GM18951 (cell line): ENCODE measurements around the gene ILF2.
"Not testable (repeated sequence)": the region's sequence is repeated elsewhere in the genome, so short reads cannot be mapped to it uniquely, and the experiment has no call there.

ENCODE experiments used
- POLR2A ChIP-seq: IDR thresholded peaks from 4 replicates; pipeline ENCODE4 v1.6.1; 2011; ENCODE audit warnings: mild to moderate bottlenecking; ENCODE audit not compliant: insufficient read length, insufficient read depth; ENCODE audit errors: extremely low read depth
- in situ Hi-C: fragments of 300-500 bp; cut with MboI; formaldehyde crosslinking; loops from one replicate; pipeline ENCODE4 v1.12.0; 2022; ENCODE audit warnings: low sequenced_read_pairs, mixed read lengths, inconsistent platforms; ENCODE audit not compliant: unreplicated experiment

ILF2 gene

GRCh38 chr1:153670257-153670858 lies 435 bp downstream of the ILF2 start:
- in situ Hi-C loops: loop anchor here (10.0 kb wide), 1 partner anchor 314 kb away; the partner anchor contains the start of gene RAB13
- no peak for TF ChIP-seq POLR2A

DNA sequence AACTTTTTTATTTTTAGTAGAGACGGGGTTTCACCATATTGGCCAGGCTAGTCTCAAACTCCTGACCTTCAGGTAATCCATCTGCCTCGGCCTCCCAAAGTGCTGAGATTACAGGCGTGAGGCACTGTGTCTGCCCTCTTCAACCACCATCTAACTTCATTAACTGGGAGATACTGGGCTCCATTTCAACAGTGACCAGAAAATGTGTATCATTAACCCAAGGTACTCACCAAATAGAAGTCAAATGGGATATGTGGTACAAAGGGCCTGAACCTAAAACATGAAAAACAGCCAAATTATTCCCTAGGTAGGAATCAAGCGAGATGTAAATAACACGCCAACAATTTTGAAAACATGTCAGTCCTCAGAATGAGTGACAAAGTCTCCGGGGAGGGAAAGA lies 1.2 kb downstream of the ILF2 start:
- in situ Hi-C loops: loop anchor here (10.0 kb wide), 1 partner anchor 315 kb away; the partner anchor contains the start of gene RAB13

DNA sequence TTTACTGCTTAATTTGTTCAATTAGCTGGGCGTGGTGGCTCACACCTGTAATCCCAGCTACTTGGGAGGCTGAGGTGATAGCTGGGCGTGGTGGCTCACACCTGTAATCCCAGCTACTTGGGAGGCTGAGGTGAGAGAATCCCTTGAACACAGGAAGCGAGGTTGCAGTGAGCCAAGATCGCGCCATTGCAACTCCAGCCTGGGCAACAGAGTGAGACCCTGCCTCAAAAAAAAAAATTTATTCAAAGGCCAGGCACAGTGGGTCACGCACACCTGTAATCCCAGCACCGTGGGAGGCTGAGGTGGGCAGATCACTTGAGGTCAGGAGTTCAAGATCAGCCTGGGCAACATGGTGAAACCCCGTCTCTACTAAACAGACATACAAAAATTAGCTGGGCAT lies 2.1 kb downstream of the ILF2 start:
- in situ Hi-C loops: not testable (repeated sequence)

More for the DNA sequence above, 1.2 kb downstream of the ILF2 start:
- no peak for TF ChIP-seq POLR2A

DNA sequence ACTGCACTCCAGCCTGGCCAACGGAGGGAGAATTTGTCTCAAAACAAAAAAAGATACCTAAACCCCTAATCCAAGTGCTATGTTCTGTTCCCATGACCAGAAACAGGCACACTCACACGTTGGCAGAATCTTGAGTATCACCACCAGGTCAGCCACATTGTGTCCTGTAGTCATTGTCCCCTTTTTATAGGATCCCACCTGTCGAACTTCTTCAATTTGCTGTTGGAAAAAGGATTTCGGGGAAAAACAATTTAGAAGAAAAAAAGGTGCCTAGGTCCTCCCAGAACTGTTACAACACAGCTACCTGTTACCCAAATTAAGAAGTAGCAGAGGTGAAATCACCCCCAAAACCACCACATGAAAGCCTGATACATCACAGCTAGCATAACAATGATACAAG lies 3.4 kb downstream of the ILF2 start:
- TF ChIP-seq POLR2A: no peak
- in situ Hi-C loops: no loop called here

DNA sequence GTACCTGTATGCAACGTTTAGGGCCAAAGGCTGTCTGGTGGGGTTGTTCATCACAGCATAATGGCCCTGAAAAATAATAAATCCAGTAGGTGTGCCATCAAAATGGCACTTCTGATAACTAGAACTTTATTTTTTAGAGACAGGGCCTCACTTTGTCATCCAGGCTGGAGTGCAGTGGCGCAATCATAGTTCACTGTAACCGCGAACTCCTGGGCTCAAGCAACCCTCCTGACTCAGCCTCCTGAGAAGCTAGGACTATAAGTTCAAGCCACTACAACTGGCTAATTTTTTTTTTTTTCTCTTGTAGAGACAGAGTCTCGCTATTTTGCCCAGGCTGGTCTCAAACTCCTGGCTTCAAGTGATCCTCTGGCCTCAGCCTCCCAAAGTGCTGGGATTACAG lies 7.6 kb downstream of the ILF2 start:
- TF ChIP-seq POLR2A: no peak
- in situ Hi-C loops: no loop called here

DNA sequence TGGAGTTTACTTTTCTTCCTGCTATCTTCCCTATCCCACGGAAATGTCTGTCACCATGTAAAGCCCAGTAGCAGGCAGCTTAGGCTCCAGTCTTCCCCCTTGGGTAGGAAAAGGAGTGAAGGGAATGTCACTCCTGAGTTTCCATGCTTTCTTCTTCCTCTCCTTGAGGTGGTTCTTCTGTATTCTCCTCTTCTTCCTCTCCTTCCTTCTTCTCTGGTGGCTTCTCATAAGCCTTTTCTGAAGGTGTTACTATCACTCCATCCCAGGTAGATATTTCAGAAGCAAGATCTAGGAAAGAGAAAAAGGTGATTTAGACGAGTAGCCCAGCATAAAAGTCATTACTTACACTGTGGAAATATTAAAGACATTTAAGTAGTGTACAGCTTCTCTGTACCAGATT lies 8.5 kb downstream of the ILF2 start:
- no peak for TF ChIP-seq POLR2A
- in situ Hi-C loops: no loop called here

GRCh38 chr1:153661111-153661708 lies 9.6 kb downstream of the ILF2 start:
- in situ Hi-C loops: no loop called here
- no peak for TF ChIP-seq POLR2A

DNA sequence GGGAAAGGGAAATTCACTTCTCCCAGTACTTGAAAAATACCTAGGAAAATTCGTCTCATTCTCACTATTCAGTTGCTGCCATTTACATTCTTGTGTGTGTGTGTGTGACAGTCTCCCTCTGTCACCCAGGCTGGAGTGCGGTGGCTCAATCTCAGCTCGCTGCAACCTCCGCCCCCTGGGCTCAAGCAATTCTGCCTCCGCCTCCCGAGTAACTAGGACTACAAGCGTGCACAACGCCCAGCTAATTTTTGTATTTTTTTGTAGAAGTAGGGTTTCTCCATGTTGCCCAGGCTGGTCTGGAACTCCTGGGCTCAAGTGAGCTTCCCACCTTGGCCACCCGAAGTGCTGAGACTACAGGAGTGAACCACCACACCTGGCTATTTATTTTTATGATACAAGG lies 11.1 kb downstream of the ILF2 start:
- TF ChIP-seq POLR2A: no peak
- in situ Hi-C loops: no loop called here

DNA sequence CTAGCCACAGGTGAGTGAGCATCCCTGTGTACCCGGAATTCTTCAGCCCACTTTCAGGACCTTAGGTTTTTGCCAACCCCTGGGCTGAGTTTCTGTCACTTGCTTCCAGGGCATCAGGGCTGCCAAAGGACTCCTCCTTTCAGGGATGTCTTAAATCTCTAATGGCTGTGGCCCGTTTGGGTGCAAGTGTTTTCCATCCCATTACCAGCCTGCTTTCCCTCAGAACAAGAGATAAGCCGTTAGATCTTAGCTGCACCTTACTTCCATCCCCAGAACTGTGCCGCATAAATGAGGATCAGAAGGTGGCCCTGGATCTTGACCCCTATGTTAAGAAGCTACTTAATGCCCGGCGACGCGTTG lies 11.6 kb downstream of the ILF2 start:
- in situ Hi-C loops: no loop called here
- no peak for TF ChIP-seq POLR2A

DNA sequence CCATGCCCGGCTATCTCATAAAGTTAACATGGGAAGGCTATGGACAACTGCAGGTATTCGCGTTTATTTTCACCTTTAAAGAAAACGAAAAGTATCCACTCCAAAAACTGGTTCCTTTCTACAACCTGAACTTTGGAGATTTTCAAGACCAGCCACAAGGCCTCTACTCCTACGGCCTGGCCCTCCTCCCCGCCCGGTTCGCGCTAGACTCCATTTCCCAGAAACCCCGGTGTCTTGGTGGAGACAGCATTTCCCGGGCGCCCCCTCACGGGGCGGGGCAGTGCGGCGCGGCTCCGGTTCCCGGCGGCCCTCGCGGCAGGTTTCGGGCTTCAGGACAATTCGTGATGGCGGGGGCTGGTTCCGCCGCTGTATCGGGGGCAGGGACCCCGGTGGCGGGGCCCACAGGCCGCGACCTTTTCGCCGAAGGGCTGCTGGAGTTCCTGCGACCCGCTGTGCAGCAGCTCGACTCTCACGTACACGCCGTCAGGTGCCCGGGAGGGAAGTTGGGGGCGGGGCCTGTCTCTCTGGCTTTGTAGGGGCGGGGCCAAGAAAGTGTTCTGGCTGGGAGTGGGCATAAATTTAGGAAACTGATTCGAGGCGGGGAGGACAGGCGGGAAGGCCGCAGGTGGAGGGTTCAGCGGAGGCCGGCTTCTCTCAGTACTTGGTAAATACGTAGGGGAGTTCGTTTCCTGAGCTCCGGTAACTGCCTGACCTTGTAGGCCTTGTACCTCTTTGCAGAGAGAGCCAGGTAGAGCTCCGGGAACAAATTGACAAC lies 12.2 kb downstream of the ILF2 start, which contains the start of gene SNAPIN:
SNAPIN (plus strand) TSS at position 304 of the 775 bp plus-strand sequence; CDS start at position 345, 41 bp downstream.
- in situ Hi-C loops: no loop called here
- TF ChIP-seq POLR2A: peak; percentile 91

- in situ Hi-C loops: no loop called here
- no peak for TF ChIP-seq POLR2A
Measured at GRCh38 chr1:153655333-153655732, 15.5 kb downstream of the ILF2 start.

GRCh38 chr1:153652805-153653500 lies 17.8 kb downstream of the ILF2 start:
- in situ Hi-C loops: no loop called here
- no peak for TF ChIP-seq POLR2A

- no peak for TF ChIP-seq POLR2A
- in situ Hi-C loops: no loop called here
Measured at GRCh38 chr1:153651771-153652170, 19.0 kb downstream of the ILF2 start.

GRCh38 chr1:153649863-153650235 lies 20.9 kb downstream of the ILF2 start:
- in situ Hi-C loops: no loop called here
- no peak for TF ChIP-seq POLR2A
